LNCAP (cell line): ENCODE measurements around the gene DMXL1.

Source experiments
- TF ChIP-seq, protein P1 (sequence below): fragments of 450-650 bp; IDR thresholded peaks from 2 replicates; pipeline ENCODE4 v1.5.1; 2017; ENCODE audit warnings: mild to moderate bottlenecking

DMXL1 gene

DNA sequence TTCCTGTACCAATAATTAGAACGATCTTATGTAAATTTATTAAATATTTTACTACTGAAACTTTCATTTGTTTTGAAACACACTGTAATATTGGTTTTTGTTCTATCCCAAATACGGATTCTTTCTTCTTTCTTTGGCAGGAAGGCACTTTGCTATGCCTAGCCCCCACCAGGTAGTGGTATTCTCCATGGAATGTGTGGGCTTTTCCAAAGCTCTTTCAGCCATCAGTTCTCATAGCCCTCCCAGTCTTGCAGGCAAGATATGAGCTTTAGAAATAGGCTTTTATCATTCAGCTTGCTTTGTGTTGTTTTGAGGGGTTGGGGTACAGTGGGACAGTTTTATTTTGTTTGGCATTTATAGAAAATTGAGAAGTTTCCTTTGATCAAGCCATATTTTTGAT, 107.5 kb downstream of the DMXL1 start:
- TF ChIP-seq, protein P1, sequence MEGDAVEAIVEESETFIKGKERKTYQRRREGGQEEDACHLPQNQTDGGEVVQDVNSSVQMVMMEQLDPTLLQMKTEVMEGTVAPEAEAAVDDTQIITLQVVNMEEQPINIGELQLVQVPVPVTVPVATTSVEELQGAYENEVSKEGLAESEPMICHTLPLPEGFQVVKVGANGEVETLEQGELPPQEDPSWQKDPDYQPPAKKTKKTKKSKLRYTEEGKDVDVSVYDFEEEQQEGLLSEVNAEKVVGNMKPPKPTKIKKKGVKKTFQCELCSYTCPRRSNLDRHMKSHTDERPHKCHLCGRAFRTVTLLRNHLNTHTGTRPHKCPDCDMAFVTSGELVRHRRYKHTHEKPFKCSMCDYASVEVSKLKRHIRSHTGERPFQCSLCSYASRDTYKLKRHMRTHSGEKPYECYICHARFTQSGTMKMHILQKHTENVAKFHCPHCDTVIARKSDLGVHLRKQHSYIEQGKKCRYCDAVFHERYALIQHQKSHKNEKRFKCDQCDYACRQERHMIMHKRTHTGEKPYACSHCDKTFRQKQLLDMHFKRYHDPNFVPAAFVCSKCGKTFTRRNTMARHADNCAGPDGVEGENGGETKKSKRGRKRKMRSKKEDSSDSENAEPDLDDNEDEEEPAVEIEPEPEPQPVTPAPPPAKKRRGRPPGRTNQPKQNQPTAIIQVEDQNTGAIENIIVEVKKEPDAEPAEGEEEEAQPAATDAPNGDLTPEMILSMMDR = no peak

DNA sequence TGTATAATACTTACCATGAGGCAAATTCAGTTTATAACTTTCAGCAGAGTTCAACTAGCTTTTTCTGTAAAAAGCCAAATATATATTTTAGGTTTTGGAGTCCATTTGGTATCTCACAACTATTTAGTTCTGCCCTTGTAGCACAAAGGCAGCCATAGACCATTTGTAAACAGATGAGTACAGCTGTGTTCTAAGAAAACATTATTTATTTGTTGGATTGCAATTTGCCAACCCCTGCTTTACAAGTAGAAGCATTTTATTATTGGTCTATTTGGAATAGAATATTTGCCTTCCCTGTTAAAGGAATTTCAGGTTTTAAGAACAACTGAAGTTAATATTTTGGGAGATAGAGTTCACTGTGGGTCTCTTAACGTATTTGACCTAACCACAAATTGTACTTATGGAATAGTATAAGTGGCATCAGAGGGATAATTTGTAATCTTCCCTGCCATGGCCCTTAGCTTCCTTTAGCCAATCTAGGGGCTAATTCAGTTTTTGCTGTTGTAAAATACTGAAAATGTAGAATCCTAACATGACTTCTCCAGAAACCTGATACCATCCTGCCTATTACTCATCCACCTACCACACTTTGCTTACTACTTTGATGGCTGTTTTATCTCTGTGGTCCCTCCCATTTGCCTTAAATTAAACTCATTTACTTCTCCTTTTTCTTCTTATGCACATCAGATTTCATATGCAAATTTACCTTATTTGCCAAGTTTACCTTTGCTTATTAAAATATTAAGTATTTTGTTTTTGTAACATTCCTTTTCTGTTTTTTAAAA, 109.2 kb downstream of the DMXL1 start:
- TF ChIP-seq, protein P1 = no peak

DNA sequence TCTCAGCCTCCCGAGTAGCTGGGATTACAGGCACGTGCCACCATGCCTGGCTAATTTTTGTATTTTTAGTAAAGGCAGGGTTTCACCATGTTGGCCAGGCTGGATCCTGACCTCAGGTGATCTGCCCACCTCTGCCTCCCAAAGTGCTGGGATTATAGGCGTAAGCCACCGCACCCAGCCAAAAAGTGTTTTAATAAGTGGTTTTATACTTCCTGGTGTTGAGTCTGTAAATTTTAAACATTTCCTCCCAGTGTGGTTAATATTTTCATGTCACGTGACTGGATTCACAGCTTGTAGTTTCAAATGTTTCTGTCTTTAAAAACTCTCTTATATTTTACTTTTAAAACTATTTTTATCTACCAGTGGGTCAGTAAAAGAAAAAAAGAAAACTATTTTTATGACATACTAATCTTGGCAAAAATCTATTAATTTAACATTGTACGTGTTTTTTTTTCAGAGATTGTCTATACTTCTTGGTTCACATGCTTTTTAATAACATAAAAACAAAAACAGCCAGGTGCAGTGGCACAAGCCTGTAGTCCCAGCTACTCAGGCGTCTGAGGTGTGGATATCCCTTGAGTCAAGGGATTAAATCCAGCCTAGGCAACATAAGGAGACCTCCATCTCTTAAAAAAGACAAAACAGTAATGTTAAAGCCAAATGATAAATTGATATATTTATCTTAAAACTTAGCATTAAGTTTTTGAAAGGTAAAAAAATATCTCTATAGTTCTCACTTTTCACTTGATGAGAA, 117.1 kb downstream of the DMXL1 start:
- TF ChIP-seq, protein P1 = no peak

DNA sequence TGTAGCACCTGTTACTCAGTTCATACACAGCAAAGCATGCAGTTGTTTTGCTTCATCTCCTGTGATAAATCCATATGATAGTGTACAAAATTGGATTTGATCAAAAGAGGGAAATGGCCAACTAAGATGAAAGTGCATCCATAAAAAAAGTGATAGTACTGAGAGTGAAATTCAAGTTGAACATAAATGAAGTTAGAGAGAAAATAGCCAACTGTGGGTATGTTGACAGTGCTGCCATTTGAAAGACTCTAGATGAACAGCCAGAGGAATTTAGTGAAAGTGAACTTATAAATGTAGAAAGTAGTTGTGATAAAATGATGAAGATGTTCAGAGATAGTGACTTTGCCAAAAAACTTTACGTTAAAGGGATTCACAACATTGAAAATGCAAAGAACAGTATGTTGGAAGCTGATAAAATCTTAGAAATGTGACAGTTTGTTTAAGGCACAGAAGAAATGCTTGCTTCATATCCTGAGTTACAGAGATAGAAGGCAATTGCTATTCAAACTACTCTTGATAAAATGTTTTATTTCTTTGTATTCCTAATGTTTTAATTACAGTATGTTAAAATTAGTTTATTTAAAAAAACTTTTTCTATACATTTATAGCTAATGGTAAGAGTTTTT, 119.7 kb downstream of the DMXL1 start:
- TF ChIP-seq, protein P1 = no peak

DNA sequence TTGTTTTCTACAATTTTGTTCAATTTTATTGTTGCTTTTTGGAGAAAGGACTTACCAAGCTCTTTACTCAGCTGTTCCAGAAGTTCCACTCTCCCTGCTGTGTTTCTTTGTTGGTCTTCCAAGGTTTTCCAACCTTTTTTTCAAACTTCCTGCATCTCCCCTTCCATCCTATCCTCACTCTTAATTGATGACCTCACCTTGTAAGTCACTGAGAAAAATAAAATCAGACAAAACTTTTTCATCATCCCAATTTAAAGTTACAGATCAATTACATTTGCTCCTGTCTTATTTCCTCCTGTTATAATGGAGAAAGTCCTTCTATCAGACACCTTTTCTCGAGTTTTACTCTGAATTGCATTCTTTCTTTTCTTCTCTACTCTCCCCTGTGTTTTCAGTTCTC, 121.1 kb downstream of the DMXL1 start:
- TF ChIP-seq, protein P1 = no peak

DNA sequence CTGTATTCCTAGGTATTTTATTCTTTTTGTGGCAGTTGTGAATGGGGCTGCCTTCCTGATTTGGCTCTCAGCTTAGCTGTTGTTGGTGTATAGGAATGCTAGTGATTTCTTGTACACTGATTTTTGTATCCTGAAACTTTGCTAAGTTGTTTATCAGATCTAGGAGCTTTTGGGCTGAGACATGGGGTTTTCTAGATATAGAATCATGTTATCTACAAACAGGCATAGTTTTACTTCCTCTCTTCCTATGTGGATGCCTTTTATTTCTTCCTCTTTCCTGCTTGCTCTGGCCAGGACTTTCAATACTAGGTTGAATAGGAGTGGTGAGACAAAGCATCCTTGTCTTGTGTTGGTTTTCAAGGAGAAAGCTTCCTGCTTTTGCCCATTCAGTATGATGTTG, 129.9 kb downstream of the DMXL1 start:
- TF ChIP-seq, protein P1 = no peak

DNA sequence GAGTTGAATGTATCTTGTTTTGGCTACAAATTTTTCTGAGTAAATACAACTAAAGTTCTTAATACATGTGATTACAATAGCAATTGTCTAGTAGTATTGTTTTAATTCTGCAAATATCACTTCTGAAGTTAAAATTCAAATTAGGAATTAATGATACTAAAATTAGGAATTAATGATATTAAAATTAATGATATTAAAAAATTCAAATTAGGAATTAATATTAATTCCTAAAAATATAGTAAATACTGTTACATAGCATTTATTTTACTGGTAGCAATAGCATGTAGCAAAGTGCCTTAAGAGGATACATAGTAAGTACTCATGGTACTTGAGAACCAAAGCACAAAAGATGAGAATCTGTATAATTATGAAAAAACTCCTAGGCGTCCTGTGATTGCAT, 136.2 kb downstream of the DMXL1 start:
- TF ChIP-seq, protein P1 = no peak
